HepG2 (cell line): ENCODE data around the gene ADGRD1. TPM values are rescaled to one million over a fixed set of nuclear protein-coding genes. Genes with fewer than 3 reads are reported as not detected.

Experiments
- ATAC-seq: fragments of 200-7000 bp; cut with Tn5 transposase; 3 replicates; pipeline ENCODE4 v1.9.1; 2020; ENCODE audit warnings: mild to moderate bottlenecking, moderate library complexity
- BruUV-seq: library from RNA; stranded (reverse); fragments of 400-500 nt; replicated peaks from 2 replicates; lab custom pipeline; 2021; lab: Mats Ljungman, UMichigan
- CTCF ChIA-PET: fragments of 300-600 bp; formaldehyde crosslinking; extraction: SDS; loops from one replicate; lab custom pipeline; 2021; ENCODE audit warnings: low total read pairs, inconsistent platforms, low intra/inter-chr PET ratio; lab: Yijun Ruan, JAX
- POLR2A ChIA-PET: fragments of 350-600 bp; sonication (Branson Sonifier 250); formaldehyde crosslinking; loops from one replicate; lab custom pipeline; 2020; ENCODE audit warnings: antibody characterized with exemption, inconsistent platforms; lab: Yijun Ruan, JAX
- DNase-seq: peaks from one replicate; pipeline ENCODE4 v3.0.0-alpha.2; 2015; ENCODE audit warnings: low spot score
- FAIRE-seq: peaks from 3 replicates; lab custom pipeline; 2011; peaks lifted over from hg19 to GRCh38; lab: Jason Lieb, UNC
- H2AFZ ChIP-seq: one replicate; pipeline ENCODE4 v1.6.1; 2011; ENCODE audit warnings: low read length, inconsistent platforms
- H3K27ac ChIP-seq: fragments of 300-600 bp; 3 replicates; pipeline ENCODE4 v1.8.0; 2011; ENCODE audit warnings: mixed run types, mild to moderate bottlenecking, mixed read lengths, low read length, inconsistent platforms; ENCODE audit not compliant: insufficient read depth; ENCODE audit errors: extremely low read length
- H3K27me3 ChIP-seq, 2 experiments: fragments of 200-600 bp in 1 of 2; 2 replicates in 1 of 2; 3 replicates in 1 of 2; pipeline versions ENCODE4 v1.6.0 to v1.8.0; 2011; ENCODE audit warnings: low read length in 2 of 2, mild to moderate bottlenecking in 2 of 2, moderate library complexity in 2 of 2, inconsistent platforms in 1 of 2; ENCODE audit not compliant: insufficient read depth in 2 of 2, control insufficient read depth in 1 of 2
- H3K36me3 ChIP-seq, 2 experiments: fragments of 200-600 bp in 1 of 2; replicated peaks in 1 of 2; 2 replicates in 1 of 2; 3 replicates in 1 of 2; pipeline versions ENCODE4 v1.5.1 to v1.8.0; 2011; ENCODE audit warnings: low read length in 2 of 2, inconsistent platforms in 1 of 2; ENCODE audit not compliant: insufficient read depth in 2 of 2, control insufficient read depth in 1 of 2
- H3K4me1 ChIP-seq: 2 replicates; pipeline ENCODE4 v1.5.1; 2012; ENCODE audit warnings: low read length, inconsistent platforms; ENCODE audit not compliant: insufficient read depth
- H3K4me2 ChIP-seq: 2 replicates; pipeline ENCODE4 v1.6.0; 2011; ENCODE audit warnings: low read depth, low read length, inconsistent platforms
- H3K4me3 ChIP-seq, 3 experiments: fragments of 200-600 bp in 1 of 3; sonication (generic), shearing (Covaris generic) in 1 of 3; replicated peaks in 1 of 3; 2 replicates each; pipeline ENCODE4 v1.5.1; 2011 to 2016; ENCODE audit warnings: low read length in 3 of 3, inconsistent platforms in 2 of 3, low read depth in 2 of 3, mild to moderate bottlenecking in 2 of 3, control low read depth in 1 of 3, mixed read lengths in 1 of 3; ENCODE audit not compliant: insufficient read depth in 1 of 3
- H3K79me2 ChIP-seq: one replicate; pipeline ENCODE4 v1.6.1; 2011; ENCODE audit warnings: low read length, inconsistent platforms; ENCODE audit not compliant: insufficient read depth
- H3K9ac ChIP-seq: 2 replicates; pipeline ENCODE4 v1.6.0; 2011; ENCODE audit warnings: mild to moderate bottlenecking, low read depth, low read length, inconsistent platforms; ENCODE audit not compliant: insufficient read depth
- H3K9me3 ChIP-seq: 2 replicates; pipeline ENCODE4 v1.5.1; 2012; ENCODE audit warnings: mild to moderate bottlenecking, low read length
- H4K20me1 ChIP-seq: 2 replicates; pipeline ENCODE4 v1.6.0; 2011; ENCODE audit warnings: inconsistent platforms, mild to moderate bottlenecking, low read length, moderate library complexity; ENCODE audit not compliant: insufficient read depth
- ATF7 ChIP-seq, 2 experiments: fragments of 450-650 bp in 1 of 2; sonication (generic) in 1 of 2; formaldehyde crosslinking in 1 of 2; IDR thresholded peaks; 2 replicates each; pipeline versions ENCODE4 v1.4.0 to v1.6.1; 2016 to 2020; ENCODE audit warnings: antibody characterized with exemption in 1 of 2, mild to moderate bottlenecking in 1 of 2, missing genetic modification reagents in 1 of 2
- FOXM1 ChIP-seq: sonication (generic); formaldehyde crosslinking; IDR thresholded peaks from 2 replicates; pipeline ENCODE4 v1.5.0; 2020; ENCODE audit warnings: missing genetic modification reagents
- HES4 ChIP-seq: sonication (generic); formaldehyde crosslinking; IDR thresholded peaks from 2 replicates; pipeline ENCODE4 v1.9.0; 2021; ENCODE audit warnings: mild to moderate bottlenecking, missing genetic modification reagents, borderline replicate concordance
- KDM2A ChIP-seq: sonication (generic); formaldehyde crosslinking; IDR thresholded peaks from 2 replicates; pipeline ENCODE4 v1.4.0; 2020; ENCODE audit warnings: low read depth, missing genetic modification reagents, borderline replicate concordance
- THAP11 ChIP-seq: IDR thresholded peaks from 2 replicates; pipeline ENCODE4 v1.6.1; 2016; ENCODE audit warnings: missing biosample characterization, missing genetic modification reagents
- TOE1 ChIP-seq: sonication (generic); formaldehyde crosslinking; IDR thresholded peaks from 2 replicates; pipeline ENCODE4 v1.4.0; 2020; ENCODE audit warnings: mild to moderate bottlenecking, missing genetic modification reagents
- ZNF136 ChIP-seq: sonication (generic); formaldehyde crosslinking; IDR thresholded peaks from 2 replicates; pipeline ENCODE4 v1.8.1; 2022; ENCODE audit warnings: low read depth, mild to moderate bottlenecking, moderate library complexity, missing genetic modification reagents
- ZNF30 ChIP-seq: sonication (generic); formaldehyde crosslinking; IDR thresholded peaks from 2 replicates; pipeline ENCODE4 v1.5.0; 2020; ENCODE audit warnings: mild to moderate bottlenecking, missing genetic modification reagents
- ZNF33A ChIP-seq: sonication (generic); formaldehyde crosslinking; IDR thresholded peaks from 2 replicates; pipeline ENCODE4 v1.5.1; 2020; ENCODE audit warnings: missing genetic modification reagents, mild to moderate bottlenecking, moderate library complexity, borderline replicate concordance
- ZNF724P ChIP-seq: sonication (generic); formaldehyde crosslinking; IDR thresholded peaks from 2 replicates; pipeline ENCODE4 v1.8.0; 2022; ENCODE audit warnings: missing genetic modification reagents, borderline replicate concordance
- in situ Hi-C: cut with HindIII; loops from 2 replicates; pipeline ENCODE4 v1.10.0; 2017; ENCODE audit warnings: low pct_unique_long_range_greater_than_20kb; ENCODE audit not compliant: extremely low pct_ligation_motif_present
- intact Hi-C: fragments of 100-400 bp; cut with micrococcal nuclease; formaldehyde crosslinking; loops from one replicate; pipeline ENCODE4 v1.10.0; 2022; ENCODE audit not compliant: unreplicated experiment
- polyA plus RNA-seq, 8 experiments: library from polyadenylated mRNA; depleted of rRNA in 3 of 8; stranded (reverse) in 7 of 8; unstranded in 1 of 8; fragments of >200 nt; fragmentation: Illumina TruSeq in 4 of 8; extraction: Trizol in 4 of 8; gene quantifications; 2 replicates each; pipeline versions ENCODE4 v1.2.1 to v1.2.3, GENCODE V29; 2011 to 2016; ENCODE audit warnings: low read depth in 4 of 8, missing spikeins in 1 of 8, mixed read lengths in 1 of 8; ENCODE audit not compliant: insufficient read depth in 1 of 8
- total RNA-seq, 5 experiments: library from RNA; depleted of rRNA; stranded (reverse); fragments of >200 nt; fragmentation: Illumina TruSeq; extraction: Trizol; gene quantifications; 2 replicates each; pipeline ENCODE4 v1.2.3, GENCODE V29; 2016; ENCODE audit warnings: low read depth in 1 of 5
- TF ChIP-seq, protein P1 (sequence below): sonication (generic); formaldehyde crosslinking; IDR thresholded peaks from 2 replicates; pipeline ENCODE4 v1.4.0; 2020; ENCODE audit warnings: missing genetic modification reagents
- TF ChIP-seq, protein P2 (sequence below): sonication (generic); formaldehyde crosslinking; IDR thresholded peaks from 2 replicates; pipeline ENCODE4 v1.4.0; 2020; ENCODE audit warnings: mild to moderate bottlenecking, missing genetic modification reagents

ADGRD1 gene
- total and polyA plus RNA-seq, 2 of the 13 experiments (the other 11 are each of a cell fraction or from before 2014, with no cell fraction given) = 0.46 to 12.4 TPM

DNA sequence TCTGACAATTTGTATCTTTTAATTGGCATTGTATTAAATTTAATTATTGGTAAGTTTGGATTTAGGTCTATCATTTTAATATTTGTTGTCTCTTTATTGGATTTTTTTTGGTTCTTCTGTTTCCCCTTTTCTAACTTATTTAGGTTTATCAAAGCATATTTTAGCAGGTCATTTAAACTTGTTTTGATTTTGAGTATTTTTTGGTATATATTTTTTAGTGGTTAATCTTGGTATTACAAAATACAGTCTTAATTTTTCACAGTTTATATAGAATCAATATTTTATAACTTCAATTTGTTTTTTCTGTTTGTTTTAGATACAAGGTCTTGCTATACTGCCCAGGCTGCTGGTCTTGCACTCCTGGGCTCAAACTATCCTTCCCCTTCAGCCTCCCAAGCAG, 15.5 kb upstream of the ADGRD1 start:
- FAIRE-seq = no peak
- no peaks in the 10 kb centered on the region for H3K9me3 ChIP-seq
- H3K27ac ChIP-seq = no peak overlapping the region
- TF ChIP-seq, protein P1, sequence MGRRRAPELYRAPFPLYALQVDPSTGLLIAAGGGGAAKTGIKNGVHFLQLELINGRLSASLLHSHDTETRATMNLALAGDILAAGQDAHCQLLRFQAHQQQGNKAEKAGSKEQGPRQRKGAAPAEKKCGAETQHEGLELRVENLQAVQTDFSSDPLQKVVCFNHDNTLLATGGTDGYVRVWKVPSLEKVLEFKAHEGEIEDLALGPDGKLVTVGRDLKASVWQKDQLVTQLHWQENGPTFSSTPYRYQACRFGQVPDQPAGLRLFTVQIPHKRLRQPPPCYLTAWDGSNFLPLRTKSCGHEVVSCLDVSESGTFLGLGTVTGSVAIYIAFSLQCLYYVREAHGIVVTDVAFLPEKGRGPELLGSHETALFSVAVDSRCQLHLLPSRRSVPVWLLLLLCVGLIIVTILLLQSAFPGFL (CRISPR knock-in tag) = no peak
- TF ChIP-seq ZNF33A (CRISPR knock-in tag) = no peak
- no peak for TF ChIP-seq THAP11 (CRISPR knock-in tag)
- TF ChIP-seq TOE1 (CRISPR knock-in tag) = no peak
- no peak for TF ChIP-seq KDM2A
- no peak for TF ChIP-seq ZNF724P
- TF ChIP-seq ZNF30 = no peak
- no peak for TF ChIP-seq HES4 (CRISPR knock-in tag)
- TF ChIP-seq FOXM1 = no peak
- no peak overlapping the region for H2AFZ ChIP-seq
- H3K4me3 ChIP-seq = no peak overlapping the region
- no peaks in the 10 kb centered on the region for H3K79me2 ChIP-seq
- H4K20me1 ChIP-seq = no peaks in the 10 kb centered on the region
- no peak overlapping the region for H3K4me2 ChIP-seq
- ChIA-PET POLR2A (no interaction called here), CTCF (no interaction called here)
- H3K9ac ChIP-seq = no peak overlapping the region
- DNase-seq = no peak
- in situ Hi-C loops (no loop called here), intact Hi-C loops (no loop called here)
- no peaks in the 10 kb centered on the region for H3K36me3 ChIP-seq
- peaks cover 5% of the 10 kb centered on the region for H3K4me1 ChIP-seq
- BruUV-seq = no TSS peak
- ATAC-seq = no peak
- H3K27me3 ChIP-seq = peaks cover 2 to 3% of the 10 kb centered on the region in 2 experiments; a peak in 2 of 5 replicates

DNA sequence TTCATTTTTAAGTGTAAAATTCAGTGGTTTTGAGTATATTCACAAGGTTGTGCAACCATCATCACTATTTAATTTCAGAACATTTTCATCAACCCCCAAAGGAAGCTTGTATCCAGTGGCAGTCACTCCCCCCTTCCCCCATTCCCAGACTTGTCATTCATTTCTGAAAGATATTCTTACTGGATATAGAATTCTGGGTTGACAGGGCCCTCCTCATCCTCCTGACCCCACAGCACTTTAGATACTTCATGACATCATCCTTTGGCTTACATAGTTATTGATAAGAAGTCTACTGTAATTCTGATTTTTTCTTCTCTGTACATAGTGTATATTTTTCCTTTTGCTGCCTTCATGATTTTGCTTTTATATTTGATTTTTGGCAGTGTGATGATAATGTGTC, 8.8 kb upstream of the ADGRD1 start:
- Histone ChIP-seq H3K9ac (no peak overlapping the region), H3K36me3 (no peaks in the 10 kb centered on the region), H3K79me2 (no peaks in the 10 kb centered on the region), H3K4me2 (no peak overlapping the region), H3K4me1 (peaks cover 22% of the 10 kb centered on the region), H3K9me3 (peaks cover 14% of the 10 kb centered on the region), H3K4me3 (no peak overlapping the region), H2AFZ (no peak overlapping the region), H4K20me1 (no peaks in the 10 kb centered on the region), H3K27me3 (no peaks in the 10 kb centered on the region), H3K27ac (no peak overlapping the region)
- TF ChIP-seq, protein P2, sequence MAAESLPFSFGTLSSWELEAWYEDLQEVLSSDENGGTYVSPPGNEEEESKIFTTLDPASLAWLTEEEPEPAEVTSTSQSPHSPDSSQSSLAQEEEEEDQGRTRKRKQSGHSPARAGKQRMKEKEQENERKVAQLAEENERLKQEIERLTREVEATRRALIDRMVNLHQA (CRISPR knock-in tag) = no peak
- TF ChIP-seq ZNF136 (CRISPR knock-in tag) = peak; percentile 96; the same call in 1 of the 2 replicates
- TF ChIP-seq ATF7 (IDR thresholded peaks at IDR 0.05) = peak; percentile 81
- TF ChIP-seq ATF7 (CRISPR knock-in tag; IDR thresholded peaks at IDR 0.05) = no peak
- FAIRE-seq (no peak), ATAC-seq (no peak), DNase-seq (no peak)
- ChIA-PET POLR2A (no interaction called here), CTCF (no interaction called here)
- no TSS peak for BruUV-seq
- in situ Hi-C loops = no loop called here
- intact Hi-C loops = no loop called here
